ENCODE results near the gene MYL6B.

MYL6B gene

DNA sequence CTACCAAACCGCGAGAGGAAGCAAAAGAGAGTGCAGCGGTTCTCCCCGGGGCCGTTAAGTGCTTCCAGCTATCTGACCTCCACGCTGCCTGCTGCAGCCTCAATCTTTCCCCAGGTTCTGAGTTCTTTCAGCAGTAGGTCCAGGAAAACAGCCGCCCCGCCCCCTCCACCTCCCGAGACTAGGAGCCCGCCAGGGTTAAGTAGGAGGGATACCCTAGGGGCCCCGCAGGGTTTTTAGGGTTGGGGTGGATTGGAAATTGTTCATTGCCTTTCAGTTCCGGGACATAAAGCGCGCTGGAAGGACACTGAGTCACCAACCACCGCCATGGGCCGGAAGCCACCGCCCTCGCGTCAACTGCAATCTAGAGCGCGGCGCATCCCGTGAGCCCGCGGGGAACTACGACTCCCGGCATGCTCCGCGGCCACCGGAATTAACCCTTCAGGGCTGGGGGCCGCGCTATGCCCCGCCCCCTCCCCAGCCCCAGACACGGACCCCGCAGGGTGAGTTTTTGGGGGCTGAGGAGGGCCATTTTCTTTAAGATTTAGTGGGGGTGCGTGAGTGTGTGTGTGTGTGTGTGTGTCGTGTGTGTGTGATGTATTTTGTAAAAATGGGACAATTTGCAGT is at the start of gene MYL6B:
Gene MYL6B (plus strand): TSS at position 456 of the 624 bp plus-strand sequence. CDS start 1,332 bp downstream, outside the sequence.
- H3K4me3 ChIP-seq = peak within 1 kb of the TSS; percentile 50
- peaks cover 7% of the 10 kb centered on the region for H3K4me1 ChIP-seq
- no peaks in the 10 kb centered on the region for H3K9me3 ChIP-seq
- peak; percentile 91 to 94 for DNase-seq (ENCODE audit: low spot score in 2 of 2)
- H3K27me3 ChIP-seq (ENCODE audit: low read depth) = no peaks in the 10 kb centered on the region
- peaks cover 3% of the 10 kb centered on the region for H3K36me3 ChIP-seq (replicated peaks)
- in situ Hi-C loops (cut with MboI; ENCODE audit: low sequenced_read_pairs) = no loop called here

DNA sequence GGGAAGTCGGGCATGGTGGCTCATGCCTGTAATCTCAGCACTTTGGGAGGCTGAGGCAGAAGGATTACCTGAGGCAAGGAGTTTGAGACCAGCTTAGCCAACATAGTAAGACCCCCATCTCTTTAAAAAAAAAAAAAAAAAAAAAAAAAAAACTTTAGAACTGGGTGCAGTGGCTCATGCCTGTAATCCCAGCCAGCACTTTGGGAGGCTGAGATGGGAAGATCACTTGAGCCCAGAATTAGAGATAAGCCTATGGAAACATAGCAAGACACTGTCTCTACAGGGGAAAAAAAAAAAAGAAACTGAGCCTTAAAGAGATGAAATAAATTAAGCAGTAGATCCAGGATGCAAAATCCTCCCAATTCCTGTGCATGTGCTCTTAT is 49.7 kb upstream of the MYL6B start:
- Histone ChIP-seq H3K27me3 (ENCODE audit: low read depth) (no peaks in the 10 kb centered on the region), H3K4me3 (no peak overlapping the region), H3K4me1 (peaks cover 16% of the 10 kb centered on the region; the same call in 1 of the 2 replicates), H3K36me3 (replicated peaks) (peaks cover 24% of the 10 kb centered on the region), H3K9me3 (no peaks in the 10 kb centered on the region)
- in situ Hi-C loops (cut with MboI; ENCODE audit: low sequenced_read_pairs) = loop anchor here (10.0 to 25.0 kb wide), 2 partner anchors 58 to 1815 kb away; partner anchors contain the start of genes CBX5, HNRNPA1 and RPS26
- DNase-seq (ENCODE audit: low spot score in 2 of 2) = no peak

DNA sequence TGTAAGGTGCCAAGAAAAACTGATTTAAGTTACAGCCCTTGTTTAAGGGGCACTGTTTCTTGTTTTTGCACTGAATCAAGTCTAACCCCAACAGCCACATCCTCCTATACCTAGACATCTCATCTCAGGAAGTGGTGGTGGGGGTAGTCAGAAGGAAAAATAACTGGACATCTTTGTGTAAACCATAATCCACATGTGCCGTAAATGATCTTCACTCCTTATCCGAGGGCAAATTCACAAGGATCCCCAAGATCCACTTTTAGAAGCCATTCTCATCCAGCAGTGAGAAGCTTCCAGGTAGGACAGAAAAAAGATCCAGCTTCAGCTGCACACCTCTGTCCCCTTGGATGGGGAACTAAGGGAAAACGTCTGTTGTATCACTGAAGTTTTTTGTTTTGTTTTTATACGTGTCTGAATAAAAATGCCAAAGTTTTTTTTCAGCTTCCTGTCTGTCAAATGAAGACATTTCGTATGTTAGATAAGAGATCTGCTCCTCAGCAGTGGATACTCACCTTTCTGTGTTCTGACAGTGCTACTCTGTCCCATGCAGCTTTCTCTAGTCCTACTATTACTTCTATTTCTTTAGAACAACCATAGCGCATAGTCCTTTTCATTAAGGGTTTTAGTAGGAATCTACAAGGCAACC is 49.2 kb upstream of the MYL6B start:
- H3K4me1 ChIP-seq = peaks cover 16% of the 10 kb centered on the region; the same call in 1 of the 2 replicates
- peak overlapping the region; percentile 89 for H3K4me3 ChIP-seq
- peaks cover 29% of the 10 kb centered on the region for H3K36me3 ChIP-seq (replicated peaks)
- no peak for DNase-seq (ENCODE audit: low spot score in 2 of 2)
- no peaks in the 10 kb centered on the region for H3K9me3 ChIP-seq
- in situ Hi-C loops (cut with MboI; ENCODE audit: low sequenced_read_pairs) = loop anchor here (10.0 to 25.0 kb wide), 2 partner anchors 58 to 1816 kb away; partner anchors contain the start of genes CBX5, HNRNPA1 and RPS26
- no peaks in the 10 kb centered on the region for H3K27me3 ChIP-seq (ENCODE audit: low read depth)

DNA sequence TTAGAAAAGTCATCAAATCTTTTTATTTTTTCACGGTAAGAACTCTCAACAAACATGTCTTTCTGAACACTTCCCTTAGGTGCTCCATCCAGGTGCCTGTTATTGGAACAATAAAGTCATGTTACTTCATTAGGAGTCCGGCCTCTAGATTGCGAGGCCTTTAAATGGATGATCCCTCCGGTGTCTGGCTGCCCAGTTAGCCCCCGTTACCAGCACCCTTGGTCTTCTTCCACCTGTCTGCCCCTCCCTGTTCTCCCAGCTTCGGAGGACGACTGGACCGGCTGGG is 48.6 kb upstream of the MYL6B start:
- Histone ChIP-seq H3K27me3 (ENCODE audit: low read depth) (no peaks in the 10 kb centered on the region), H3K36me3 (replicated peaks) (peaks cover 35% of the 10 kb centered on the region), H3K4me1 (peaks cover 16% of the 10 kb centered on the region; the same call in 1 of the 2 replicates), H3K9me3 (no peaks in the 10 kb centered on the region), H3K4me3 (peak overlapping the region; percentile 89)
- in situ Hi-C loops (cut with MboI; ENCODE audit: low sequenced_read_pairs) = loop anchor here (10.0 to 25.0 kb wide), 2 partner anchors 59 to 1816 kb away; partner anchors contain the start of genes CBX5, HNRNPA1 and RPS26
- DNase-seq (ENCODE audit: low spot score in 2 of 2) = no peak

DNA sequence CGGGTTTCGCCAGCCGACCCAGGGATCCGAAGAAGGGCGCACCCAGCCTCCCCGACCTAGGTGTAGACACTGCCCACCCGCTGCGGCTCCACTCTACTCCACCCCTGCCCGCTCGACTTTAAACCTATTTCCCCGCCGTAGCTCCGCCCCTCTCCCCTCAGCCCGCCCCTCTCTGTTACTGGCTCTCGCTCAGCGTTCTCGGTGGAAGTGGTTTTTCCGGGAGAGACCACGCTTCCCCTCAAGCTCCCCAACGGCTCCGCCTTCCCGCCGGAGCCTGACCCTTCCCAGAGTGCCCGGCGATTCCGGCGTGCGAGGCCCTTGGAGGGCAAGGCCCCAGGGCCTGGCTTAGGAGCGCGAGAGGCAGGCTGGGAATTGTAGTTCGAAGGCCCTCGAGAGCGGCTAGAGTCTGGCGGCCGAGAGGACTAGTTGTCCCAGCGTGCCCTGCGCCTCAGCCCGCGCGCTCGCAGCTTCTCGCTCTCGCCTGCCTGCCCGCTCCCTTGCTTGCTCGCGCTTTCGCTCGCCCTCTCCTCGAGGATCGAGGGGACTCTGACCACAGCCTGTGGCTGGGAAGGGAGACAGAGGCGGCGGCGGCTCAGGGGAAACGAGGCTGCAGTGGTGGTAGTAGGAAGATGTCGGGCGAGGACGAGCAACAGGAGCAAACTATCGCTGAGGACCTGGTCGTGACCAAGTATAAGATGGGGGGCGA is 48.1 kb upstream of the MYL6B start, which contains the start of gene PA2G4:
Gene PA2G4 (plus strand): TSS at position 451 of the 706 bp plus-strand sequence. CDS start 179 bp downstream, at position 630.
- in situ Hi-C loops (cut with MboI; ENCODE audit: low sequenced_read_pairs) = loop anchor here (10.0 to 25.0 kb wide), 2 partner anchors 59 to 1817 kb away; partner anchors contain the start of genes CBX5, HNRNPA1 and RPS26
- H3K36me3 ChIP-seq (replicated peaks) = peaks cover 40% of the 10 kb centered on the region
- no peaks in the 10 kb centered on the region for H3K9me3 ChIP-seq
- H3K27me3 ChIP-seq (ENCODE audit: low read depth) = no peaks in the 10 kb centered on the region
- peak; percentile 98 to 99 for DNase-seq (ENCODE audit: low spot score in 2 of 2)
- peak within 1 kb of the TSS; percentile 89 for H3K4me3 ChIP-seq
- peaks cover 16% of the 10 kb centered on the region; the same call in 1 of the 2 replicates for H3K4me1 ChIP-seq

DNA sequence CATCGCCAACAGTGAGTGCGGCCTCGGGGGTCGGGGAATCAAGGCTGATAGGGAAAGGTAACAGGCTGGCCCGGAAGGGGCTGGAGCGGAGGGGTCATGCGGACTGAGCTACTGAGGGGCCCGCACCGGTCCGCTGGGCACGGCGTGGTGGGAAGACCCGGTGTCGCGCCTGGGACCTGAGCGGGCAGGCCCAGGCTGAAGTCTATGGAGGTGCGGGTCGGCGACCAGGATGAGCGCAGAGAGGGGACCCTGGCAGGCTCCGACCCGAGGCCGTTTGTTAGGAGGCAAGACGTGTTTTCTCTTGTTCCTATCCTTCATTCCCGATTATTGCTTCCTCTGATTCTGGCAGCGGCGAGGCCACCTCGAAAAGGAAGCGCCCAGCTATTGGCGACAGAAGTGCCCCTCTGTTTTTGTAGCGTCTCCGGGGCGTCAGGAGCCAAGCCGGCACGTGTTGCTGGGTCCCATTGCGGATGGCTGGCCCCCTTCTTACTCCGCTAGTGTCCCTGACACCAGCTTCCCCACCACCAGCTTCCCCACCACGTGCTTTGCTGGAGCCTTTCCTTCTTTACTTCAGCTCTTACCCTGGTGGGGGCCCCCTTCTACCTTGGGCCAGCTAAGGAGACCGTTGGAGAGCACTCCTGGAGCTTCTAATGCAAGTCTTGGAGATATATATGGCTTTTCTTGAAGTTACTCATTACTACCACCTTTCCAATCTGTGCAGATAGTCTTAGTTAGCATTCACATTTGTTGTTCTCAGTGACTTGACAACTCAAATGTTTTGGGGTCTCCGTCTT is 47.4 kb upstream of the MYL6B start:
- peaks cover 48% of the 10 kb centered on the region for H3K36me3 ChIP-seq (replicated peaks)
- H3K9me3 ChIP-seq = no peaks in the 10 kb centered on the region
- in situ Hi-C loops (cut with MboI; ENCODE audit: low sequenced_read_pairs) = loop anchor here (10.0 to 25.0 kb wide), 2 partner anchors 60 to 1818 kb away; partner anchors contain the start of genes CBX5, HNRNPA1 and RPS26
- H3K27me3 ChIP-seq (ENCODE audit: low read depth) = no peaks in the 10 kb centered on the region
- DNase-seq (ENCODE audit: low spot score in 2 of 2) = peak in 1 of 2 experiments; percentile 42
- peaks cover 16% of the 10 kb centered on the region; the same call in 1 of the 2 replicates for H3K4me1 ChIP-seq
- peak overlapping the region; percentile 89 for H3K4me3 ChIP-seq

DNA sequence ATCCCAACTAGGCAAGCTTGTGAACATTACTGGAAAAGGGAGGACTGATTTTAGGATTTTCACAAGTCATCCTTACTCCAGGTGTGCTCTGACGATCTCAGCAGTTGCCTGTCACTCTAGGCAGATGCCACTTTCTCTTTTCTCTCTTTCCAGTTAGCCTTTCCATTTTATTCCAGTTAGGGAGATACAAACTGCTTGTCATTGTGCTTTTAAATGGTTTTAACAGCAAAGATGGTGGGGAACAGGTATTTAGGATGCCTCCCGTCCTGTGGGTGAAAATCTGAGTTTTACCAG is 46.8 kb upstream of the MYL6B start:
- in situ Hi-C loops (cut with MboI; ENCODE audit: low sequenced_read_pairs) = loop anchor here (10.0 to 25.0 kb wide), 2 partner anchors 61 to 1818 kb away; partner anchors contain the start of genes CBX5, HNRNPA1 and RPS26
- Histone ChIP-seq H3K27me3 (ENCODE audit: low read depth) (no peaks in the 10 kb centered on the region), H3K9me3 (no peaks in the 10 kb centered on the region), H3K4me1 (peaks cover 16% of the 10 kb centered on the region; the same call in 1 of the 2 replicates), H3K4me3 (peak overlapping the region; percentile 89), H3K36me3 (replicated peaks) (peaks cover 53% of the 10 kb centered on the region)
- DNase-seq (ENCODE audit: low spot score in 2 of 2) = no peak

DNA sequence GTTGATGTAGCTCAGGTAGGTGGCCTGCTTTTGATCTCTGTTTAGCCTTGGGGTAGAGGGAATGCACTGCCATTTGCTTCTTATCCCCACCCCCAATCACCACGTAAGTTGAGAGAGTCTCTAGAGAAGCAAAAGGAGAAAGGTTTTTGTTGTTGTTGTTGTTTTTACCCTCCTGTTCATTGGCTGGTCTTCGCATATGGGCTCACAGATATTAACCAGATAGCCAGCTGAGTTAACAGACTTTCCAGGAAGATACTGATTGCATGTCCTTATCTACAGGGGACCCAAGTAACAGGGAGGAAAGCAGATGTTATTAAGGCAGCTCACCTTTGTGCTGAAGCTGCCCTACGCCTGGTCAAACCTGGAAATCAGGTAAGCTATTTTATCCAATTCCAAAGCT is 45.1 kb upstream of the MYL6B start:
- no peak for DNase-seq (ENCODE audit: low spot score in 2 of 2)
- Histone ChIP-seq H3K4me3 (no peak overlapping the region), H3K27me3 (ENCODE audit: low read depth) (no peaks in the 10 kb centered on the region), H3K4me1 (peaks cover 16% of the 10 kb centered on the region; the same call in 1 of the 2 replicates), H3K9me3 (no peaks in the 10 kb centered on the region), H3K36me3 (replicated peaks) (peaks cover 70% of the 10 kb centered on the region)
- in situ Hi-C loops (cut with MboI; ENCODE audit: low sequenced_read_pairs) = loop anchor here (10.0 to 25.0 kb wide), 2 partner anchors 62 to 1820 kb away; partner anchors contain the start of genes CBX5, HNRNPA1 and RPS26

DNA sequence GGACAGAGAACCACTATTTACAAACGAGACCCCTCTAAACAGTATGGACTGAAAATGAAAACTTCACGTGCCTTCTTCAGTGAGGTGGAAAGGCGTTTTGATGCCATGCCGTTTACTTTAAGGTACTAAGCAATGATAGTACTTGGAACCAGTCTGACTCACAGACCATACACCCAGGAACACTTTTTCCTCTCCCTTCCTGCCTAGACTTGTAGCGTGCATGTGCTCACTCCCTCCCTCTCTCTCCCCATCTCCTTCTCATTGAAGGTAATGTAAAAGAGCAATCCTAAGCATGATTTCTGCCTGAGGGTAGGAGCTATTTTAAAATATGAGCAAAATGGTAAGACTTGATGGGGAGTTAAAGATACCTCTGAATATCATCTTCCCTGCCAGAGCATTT is 41.8 kb upstream of the MYL6B start:
- no peak overlapping the region for H3K4me3 ChIP-seq
- H3K36me3 ChIP-seq (replicated peaks) = peaks cover 81% of the 10 kb centered on the region
- no peaks in the 10 kb centered on the region for H3K9me3 ChIP-seq
- H3K27me3 ChIP-seq (ENCODE audit: low read depth) = no peaks in the 10 kb centered on the region
- H3K4me1 ChIP-seq = peaks cover 13% of the 10 kb centered on the region
- DNase-seq (ENCODE audit: low spot score in 2 of 2) = no peak
- in situ Hi-C loops (cut with MboI; ENCODE audit: low sequenced_read_pairs) = loop anchor here (10.0 to 25.0 kb wide), 2 partner anchors 376 to 1823 kb away; partner anchors contain the start of genes CBX5 and HNRNPA1

DNA sequence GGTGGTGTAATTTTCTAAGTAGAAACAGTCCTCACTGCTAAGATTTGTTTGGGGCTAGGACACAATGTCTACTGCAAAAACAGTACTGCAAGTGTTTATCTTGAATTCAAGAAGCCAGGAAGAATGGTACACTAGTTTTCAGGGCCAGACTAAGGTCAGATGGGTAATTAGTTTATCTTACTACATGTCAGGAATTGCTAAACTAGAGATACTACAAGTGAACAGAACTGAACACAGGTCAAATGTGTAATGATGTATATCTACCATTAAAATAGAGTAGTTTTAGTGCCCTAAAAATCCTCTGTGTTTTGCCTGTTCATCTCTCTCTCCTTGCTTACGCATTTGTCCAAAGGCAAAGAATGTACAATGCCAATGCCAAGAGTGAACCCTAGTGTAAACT is 38.3 kb upstream of the MYL6B start:
- Histone ChIP-seq H3K9me3 (no peaks in the 10 kb centered on the region), H3K4me3 (no peak overlapping the region), H3K4me1 (peaks cover 5% of the 10 kb centered on the region; the same call in 1 of the 2 replicates), H3K36me3 (replicated peaks) (peaks cover 60% of the 10 kb centered on the region), H3K27me3 (ENCODE audit: low read depth) (no peaks in the 10 kb centered on the region)
- in situ Hi-C loops (cut with MboI; ENCODE audit: low sequenced_read_pairs) = loop anchor here (10.0 to 25.0 kb wide), 2 partner anchors 379 to 1827 kb away; partner anchors contain the start of genes CBX5 and HNRNPA1
- no peak for DNase-seq (ENCODE audit: low spot score in 2 of 2)

DNA sequence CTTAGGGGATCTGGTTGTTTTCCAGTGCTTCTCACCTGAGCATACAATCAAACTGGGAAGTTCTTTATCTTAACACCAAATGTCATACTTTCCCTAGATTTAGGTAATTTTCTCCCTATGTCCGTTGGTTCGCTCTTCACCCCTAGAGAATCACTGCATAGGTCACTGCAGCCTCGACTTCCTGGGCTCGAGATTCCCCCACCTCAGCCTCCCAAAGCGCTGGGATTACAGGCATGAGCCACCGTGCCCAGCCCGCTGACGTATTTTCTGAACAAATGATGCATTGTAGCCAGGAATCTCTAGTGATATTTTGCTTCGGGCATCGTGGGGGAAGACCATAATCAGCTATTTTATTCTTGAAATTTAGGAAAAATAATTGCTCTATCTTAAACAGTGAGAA is 37.1 kb upstream of the MYL6B start:
- no peaks in the 10 kb centered on the region for H3K9me3 ChIP-seq
- H3K4me1 ChIP-seq = peaks cover 12% of the 10 kb centered on the region
- peaks cover 52% of the 10 kb centered on the region for H3K36me3 ChIP-seq (replicated peaks)
- no peak for DNase-seq (ENCODE audit: low spot score in 2 of 2)
- H3K4me3 ChIP-seq = peak overlapping the region; percentile 83
- in situ Hi-C loops (cut with MboI; ENCODE audit: low sequenced_read_pairs) = loop anchor here (5.0 to 25.0 kb wide), 3 partner anchors 72 to 1828 kb away; partner anchors contain the start of genes CBX5, HNRNPA1 and SMARCC2
- no peaks in the 10 kb centered on the region for H3K27me3 ChIP-seq (ENCODE audit: low read depth)

DNA sequence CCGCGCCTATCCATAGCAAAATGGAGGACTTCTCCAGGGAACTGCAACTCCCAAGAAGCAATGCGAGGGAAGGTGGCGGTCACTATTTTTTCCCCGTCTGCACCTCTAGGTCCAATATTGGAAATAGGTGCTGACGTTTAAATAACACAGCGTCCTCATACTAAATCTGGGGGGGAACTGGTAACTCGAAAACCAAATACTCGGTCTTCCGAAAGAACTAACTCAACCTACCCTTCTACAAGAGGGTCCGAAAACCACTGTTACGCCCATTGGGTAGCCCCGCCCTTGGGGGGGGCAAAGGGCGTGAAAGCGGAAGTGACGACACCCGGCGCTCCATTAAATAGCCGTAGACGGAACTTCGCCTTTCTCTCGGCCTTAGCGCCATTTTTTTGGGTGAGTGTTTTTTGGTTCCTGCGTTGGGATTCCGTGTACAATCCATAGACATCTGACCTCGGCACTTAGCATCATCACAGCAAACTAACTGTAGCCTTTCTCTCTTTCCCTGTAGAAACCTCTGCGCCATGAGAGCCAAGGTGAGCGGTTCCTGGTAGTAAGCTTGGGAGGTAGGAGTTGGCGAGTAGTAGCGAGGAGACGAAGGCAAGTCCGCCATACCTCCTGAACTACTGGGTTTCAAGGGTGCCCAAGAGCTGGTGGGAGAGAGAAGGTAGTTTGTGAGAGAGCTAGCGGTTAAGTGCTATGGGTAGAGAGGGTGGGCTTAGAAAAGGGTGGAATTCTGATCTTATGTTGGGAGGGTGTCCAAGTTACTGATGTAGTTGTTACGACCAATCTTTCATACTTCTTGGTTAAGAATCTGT is 35.9 kb upstream of the MYL6B start, which contains the start of gene RPL41:
Gene RPL41 (plus strand): TSS at position 367 of the 815 bp plus-strand sequence.
- H3K36me3 ChIP-seq (replicated peaks) = peaks cover 48% of the 10 kb centered on the region
- H3K27me3 ChIP-seq (ENCODE audit: low read depth) = no peaks in the 10 kb centered on the region
- DNase-seq (ENCODE audit: low spot score in 2 of 2) = peak; percentile 83 to 93
- in situ Hi-C loops (cut with MboI; ENCODE audit: low sequenced_read_pairs) = loop anchor here (5.0 to 25.0 kb wide), 3 partner anchors 71 to 1829 kb away; partner anchors contain the start of genes CBX5, HNRNPA1 and SMARCC2
- H3K9me3 ChIP-seq = no peaks in the 10 kb centered on the region
- H3K4me1 ChIP-seq = peaks cover 12% of the 10 kb centered on the region
- peak within 1 kb of the TSS; percentile 83 for H3K4me3 ChIP-seq
